ENCODE results near the gene GSDME.

DNA sequence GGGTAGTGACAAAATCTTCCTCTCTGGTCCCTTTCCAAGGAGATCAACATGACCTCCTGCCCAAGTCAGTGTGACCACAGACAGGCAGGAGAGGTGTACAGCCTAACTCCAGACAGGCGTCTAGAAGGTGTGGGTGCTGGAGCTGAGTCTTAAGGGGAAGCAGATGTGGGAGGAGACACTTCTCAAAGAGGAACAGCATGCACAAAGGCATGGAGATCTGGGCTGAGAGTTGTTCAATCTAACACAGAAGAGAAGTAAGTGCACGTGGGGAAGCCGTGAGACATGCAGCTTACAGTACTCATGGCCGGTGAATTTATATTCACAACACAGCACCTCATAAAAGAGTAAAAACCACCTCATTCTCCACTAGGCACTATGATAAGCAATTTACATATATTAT lies 23.8 kb upstream of the GSDME start:
- TF ChIP-seq, protein P1, sequence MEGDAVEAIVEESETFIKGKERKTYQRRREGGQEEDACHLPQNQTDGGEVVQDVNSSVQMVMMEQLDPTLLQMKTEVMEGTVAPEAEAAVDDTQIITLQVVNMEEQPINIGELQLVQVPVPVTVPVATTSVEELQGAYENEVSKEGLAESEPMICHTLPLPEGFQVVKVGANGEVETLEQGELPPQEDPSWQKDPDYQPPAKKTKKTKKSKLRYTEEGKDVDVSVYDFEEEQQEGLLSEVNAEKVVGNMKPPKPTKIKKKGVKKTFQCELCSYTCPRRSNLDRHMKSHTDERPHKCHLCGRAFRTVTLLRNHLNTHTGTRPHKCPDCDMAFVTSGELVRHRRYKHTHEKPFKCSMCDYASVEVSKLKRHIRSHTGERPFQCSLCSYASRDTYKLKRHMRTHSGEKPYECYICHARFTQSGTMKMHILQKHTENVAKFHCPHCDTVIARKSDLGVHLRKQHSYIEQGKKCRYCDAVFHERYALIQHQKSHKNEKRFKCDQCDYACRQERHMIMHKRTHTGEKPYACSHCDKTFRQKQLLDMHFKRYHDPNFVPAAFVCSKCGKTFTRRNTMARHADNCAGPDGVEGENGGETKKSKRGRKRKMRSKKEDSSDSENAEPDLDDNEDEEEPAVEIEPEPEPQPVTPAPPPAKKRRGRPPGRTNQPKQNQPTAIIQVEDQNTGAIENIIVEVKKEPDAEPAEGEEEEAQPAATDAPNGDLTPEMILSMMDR (IDR thresholded peaks at IDR 0.05; ENCODE audit: insufficient read depth, low read depth, low read length), result no peak
- no peak for TF ChIP-seq EZH2 (IDR thresholded peaks at IDR 0.05; ENCODE audit: insufficient read depth, low read length)

All from astrocyte (in vitro differentiated cells and primary cell).